Effector CD8-positive, alpha-beta T cell (primary cell): ENCODE results near the gene PGP.
"Not testable (repeated sequence)": the region's sequence is repeated elsewhere in the genome, so short reads cannot be mapped to it uniquely, and the experiment has no call there.

Source experiments
- DNase-seq: peaks from one replicate; lab custom pipeline; 2025; lab: John Stamatoyannopoulos, UW

The PGP gene

GRCh38 chr16:2223221-2223941 is 8.7 kb upstream of the PGP start, which contains the start of gene E4F1:
TSS of gene E4F1 (plus strand) at chr16:2223591. CDS start at chr16:2223614, 23 bp downstream.
- peak; percentile 97 for DNase-seq

- DNase-seq: no peak
Measured at GRCh38 chr16:2216330-2216729, 1.7 kb upstream of the PGP start.

- no peak for DNase-seq
Measured at GRCh38 chr16:2213817-2214718, 572 bp downstream of the PGP start.

- DNase-seq: no peak
Measured at GRCh38 chr16:2212362-2213324, 2.0 kb downstream of the PGP start.

- DNase-seq: no peak
Measured at GRCh38 chr16:2211923-2212347, 2.7 kb downstream of the PGP start.

GRCh38 chr16:2210386-2211365 is 4.0 kb downstream of the PGP start, which contains the start of gene BRICD5:
TSS of gene BRICD5 (minus strand) at chr16:2210863. CDS start at chr16:2210833, 30 bp downstream.
- no peak for DNase-seq

- DNase-seq: no peak
Measured at GRCh38 chr16:2210009-2210332, 4.7 kb downstream of the PGP start.

- DNase-seq: no peak
Measured at GRCh38 chr16:2209258-2210008, 5.2 kb downstream of the PGP start.

GRCh38 chr16:2208772-2209171 is 5.9 kb downstream of the PGP start:
- DNase-seq: no peak

- no peak for DNase-seq
Measured at GRCh38 chr16:2208308-2208707, 6.3 kb downstream of the PGP start.

GRCh38 chr16:2207872-2208271 is 6.8 kb downstream of the PGP start:
- no peak for DNase-seq

GRCh38 chr16:2206780-2207433 is 7.7 kb downstream of the PGP start:
- no peak for DNase-seq

- no peak for DNase-seq
Measured at GRCh38 chr16:2206420-2206779, 8.2 kb downstream of the PGP start.

- no peak for DNase-seq
Measured at GRCh38 chr16:2205967-2206313, 8.7 kb downstream of the PGP start.

GRCh38 chr16:2205104-2205966 is 9.3 kb downstream of the PGP start, which contains the start of gene MLST8:
TSS of gene MLST8 (plus strand) at chr16:2205454. CDS start at chr16:2206086, 632 bp downstream.
- DNase-seq: peak; percentile 86

GRCh38 chr16:2204416-2205103 is 10.1 kb downstream of the PGP start:
- DNase-seq: no peak

- not testable (repeated sequence) for DNase-seq
Measured at GRCh38 chr16:2203119-2203688, 11.4 kb downstream of the PGP start.
